K562 (cell line): ENCODE results near the gene TUT4.

Experiments
- EP300 ChIP-seq: IDR thresholded peaks from 2 replicates; pipeline ENCODE4 v1.6.1; 2012; ENCODE audit warnings: low read length, improper control_type of control experiment
- HDAC6 ChIP-seq: IDR thresholded peaks from 2 replicates; pipeline ENCODE4 v1.6.1; 2012; ENCODE audit warnings: low read depth, mild to moderate bottlenecking, control low read depth, inconsistent platforms, low read length, moderate library complexity
- KDM4B ChIP-seq, 2 experiments: fragments of 450-650 bp in 1 of 2; sonication (generic) in 1 of 2; IDR thresholded peaks; 2 replicates each; pipeline ENCODE4 v1.6.1; 2016 to 2017; ENCODE audit warnings: borderline replicate concordance in 2 of 2, antibody characterized with exemption in 1 of 2, low read depth in 1 of 2, mild to moderate bottlenecking in 1 of 2
- NFE2L1 ChIP-seq: fragments of 450-650 bp; IDR thresholded peaks from 2 replicates; pipeline ENCODE4 v1.6.1; 2016; ENCODE audit warnings: missing genetic modification characterization, low read depth, mild to moderate bottlenecking, missing compliant biosample characterization, moderate library complexity, borderline replicate concordance
- ZNF124 ChIP-seq: sonication (generic); formaldehyde crosslinking; IDR thresholded peaks from 2 replicates; pipeline ENCODE4 v1.8.1; 2022; ENCODE audit warnings: missing genetic modification reagents
- TF ChIP-seq, protein P1 (sequence below): fragments of 450-650 bp; formaldehyde crosslinking; IDR thresholded peaks from 2 replicates; pipeline ENCODE4 v1.4.0; 2022; ENCODE audit warnings: missing genetic modification characterization

DNA sequence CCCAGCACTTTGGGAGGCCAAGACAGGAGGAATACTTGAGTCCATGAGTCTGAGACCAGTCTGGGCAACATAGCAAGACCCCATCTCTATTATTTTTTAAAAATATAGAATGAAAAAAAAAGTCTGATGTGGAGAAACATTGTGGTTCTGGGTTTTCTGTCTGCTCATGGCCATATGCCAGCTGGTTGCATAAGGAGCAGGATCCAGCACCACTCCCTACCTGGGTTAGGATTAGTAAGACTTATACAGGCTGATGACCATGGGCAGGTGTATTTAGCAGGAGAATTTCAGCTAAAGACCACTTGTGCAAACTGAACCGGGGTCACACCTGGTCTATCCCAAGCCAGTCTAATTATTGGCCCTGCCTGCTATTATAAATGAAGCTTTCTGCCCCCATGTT is 32.6 kb upstream of the TUT4 start:
- TF ChIP-seq KDM4B (IDR thresholded peaks at IDR 0.05; ENCODE audit: borderline replicate concordance in 2 of 2, low read depth in 1 of 2) (no peak), NFE2L1 (tag) (no peak), EP300 (no peak), ZNF124 (CRISPR knock-in tag) (no peak), HDAC6 (no peak)
- TF ChIP-seq, protein P1, sequence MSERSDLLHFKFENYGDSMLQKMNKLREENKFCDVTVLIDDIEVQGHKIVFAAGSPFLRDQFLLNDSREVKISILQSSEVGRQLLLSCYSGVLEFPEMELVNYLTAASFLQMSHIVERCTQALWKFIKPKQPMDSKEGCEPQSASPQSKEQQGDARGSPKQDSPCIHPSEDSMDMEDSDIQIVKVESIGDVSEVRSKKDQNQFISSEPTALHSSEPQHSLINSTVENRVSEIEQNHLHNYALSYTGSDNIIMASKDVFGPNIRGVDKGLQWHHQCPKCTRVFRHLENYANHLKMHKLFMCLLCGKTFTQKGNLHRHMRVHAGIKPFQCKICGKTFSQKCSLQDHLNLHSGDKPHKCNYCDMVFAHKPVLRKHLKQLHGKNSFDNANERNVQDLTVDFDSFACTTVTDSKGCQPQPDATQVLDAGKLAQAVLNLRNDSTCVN (CRISPR knock-in tag) = no peak
